ENCODE data around the gene SERPINF2.
"Not testable (repeated sequence)": the region's sequence is repeated elsewhere in the genome, so short reads cannot be mapped to it uniquely, and the experiment has no call there.

The SERPINF2 gene

GRCh38 chr17:1707107-1707506, 35.6 kb upstream of the SERPINF2 start:
- TF ChIP-seq CTCF (IDR thresholded peaks at IDR 0.05) = no peak

GRCh38 chr17:1708791-1709346, 33.8 kb upstream of the SERPINF2 start:
- H3K27ac ChIP-seq; H3K4me3 ChIP-seq; DNase-seq (ENCODE audit: low spot score): not testable (repeated sequence)

More at GRCh38 chr17:1707107-1707506, 35.6 kb upstream of the SERPINF2 start:
- DNase-seq (ENCODE audit: low spot score) = no peak
- Histone ChIP-seq H3K4me3 (no peak overlapping the region), H3K27ac (no peak overlapping the region)

GRCh38 chr17:1709403-1709951, 33.2 kb upstream of the SERPINF2 start:
- Histone ChIP-seq H3K4me3 (peak overlapping the region; percentile 84), H3K27ac (peak overlapping the region; percentile 61 to 86)
- no peak for TF ChIP-seq CTCF (IDR thresholded peaks at IDR 0.05)
- DNase-seq (ENCODE audit: low spot score) = no peak

GRCh38 chr17:1709971-1710806, 32.5 kb upstream of the SERPINF2 start, which contains the start of gene TLCD2:
Gene TLCD2 (minus strand): TSS chr17:1710377. CDS start chr17:1710242, 135 bp downstream.
- DNase-seq (ENCODE audit: low spot score) = peak; percentile 89
- H3K27ac ChIP-seq = peak within 1 kb of the TSS; percentile 61 to 86
- H3K4me3 ChIP-seq = peak within 1 kb of the TSS; percentile 84
- no peak for TF ChIP-seq CTCF (IDR thresholded peaks at IDR 0.05)

- peak overlapping the region; percentile 61 to 86 for H3K27ac ChIP-seq
- no peak for TF ChIP-seq CTCF (IDR thresholded peaks at IDR 0.05)
- DNase-seq (ENCODE audit: low spot score) = no peak
- peak overlapping the region; percentile 84 for H3K4me3 ChIP-seq
Observed at GRCh38 chr17:1710807-1711553, 31.7 kb upstream of the SERPINF2 start.

GRCh38 chr17:1711804-1712203, 30.9 kb upstream of the SERPINF2 start:
- DNase-seq (ENCODE audit: low spot score) = no peak
- Histone ChIP-seq H3K27ac (no peak overlapping the region), H3K4me3 (peak overlapping the region; percentile 96)
- no peak for TF ChIP-seq CTCF (IDR thresholded peaks at IDR 0.05)

- TF ChIP-seq CTCF (IDR thresholded peaks at IDR 0.05) = no peak
- H3K27ac ChIP-seq = peak overlapping the region in 1 of 2 donors; percentile 100
- no peak for DNase-seq (ENCODE audit: low spot score)
- H3K4me3 ChIP-seq = peak overlapping the region; percentile 96
Observed at GRCh38 chr17:1712271-1712670, 30.4 kb upstream of the SERPINF2 start.

Measured in coronary artery (tissue), 2 donors.